ENCODE measurements around the gene GNA12. TPM values are rescaled to one million over a fixed set of nuclear protein-coding genes. Genes with fewer than 3 reads are reported as not detected.

The GNA12 gene
- total and polyA plus RNA-seq, 2 experiments from 2014 or later: 28.4 to 40.2 TPM

DNA sequence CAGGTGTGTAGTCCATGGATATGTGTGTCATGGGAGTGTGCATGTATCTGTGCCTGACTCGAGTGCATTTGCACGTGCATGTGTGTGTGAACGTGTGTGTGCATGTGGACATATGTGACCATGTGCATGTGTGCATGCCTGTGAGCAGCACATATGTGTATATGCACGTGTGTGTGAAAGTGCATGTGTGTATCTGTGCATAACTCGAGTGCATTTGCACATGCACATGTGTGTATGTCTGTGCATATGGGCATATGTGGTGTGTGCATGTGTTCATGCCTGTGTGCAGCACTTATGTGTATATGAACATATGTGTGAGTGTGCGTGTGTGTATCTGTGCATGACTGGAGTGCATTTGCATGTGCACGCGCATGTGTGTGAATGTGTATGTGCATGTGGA is 35.2 kb upstream of the GNA12 start:
- Histone ChIP-seq H3K9me3 (ENCODE audit: low read depth) (no peaks in the 10 kb centered on the region), H4K20me1 (ENCODE audit: insufficient read depth, poor library complexity, severe bottlenecking) (no peaks in the 10 kb centered on the region), H3K4me3 (no peak overlapping the region), H3K27ac (no peak overlapping the region), H3K27me3 (no peaks in the 10 kb centered on the region), H3K79me2 (no peaks in the 10 kb centered on the region), H3K9me2 (replicated peaks; ENCODE audit: insufficient read depth) (no peaks in the 10 kb centered on the region), H3K36me3 (replicated peaks; ENCODE audit: insufficient read depth, low read depth) (no peaks in the 10 kb centered on the region), H3K4me2 (no peak overlapping the region), H2AFZ (no peak overlapping the region), H3K4me1 (ENCODE audit: insufficient read depth) (no peaks in the 10 kb centered on the region)
- DNase-seq (ENCODE audit: low spot score): no peak
- TF ChIP-seq, protein P1, sequence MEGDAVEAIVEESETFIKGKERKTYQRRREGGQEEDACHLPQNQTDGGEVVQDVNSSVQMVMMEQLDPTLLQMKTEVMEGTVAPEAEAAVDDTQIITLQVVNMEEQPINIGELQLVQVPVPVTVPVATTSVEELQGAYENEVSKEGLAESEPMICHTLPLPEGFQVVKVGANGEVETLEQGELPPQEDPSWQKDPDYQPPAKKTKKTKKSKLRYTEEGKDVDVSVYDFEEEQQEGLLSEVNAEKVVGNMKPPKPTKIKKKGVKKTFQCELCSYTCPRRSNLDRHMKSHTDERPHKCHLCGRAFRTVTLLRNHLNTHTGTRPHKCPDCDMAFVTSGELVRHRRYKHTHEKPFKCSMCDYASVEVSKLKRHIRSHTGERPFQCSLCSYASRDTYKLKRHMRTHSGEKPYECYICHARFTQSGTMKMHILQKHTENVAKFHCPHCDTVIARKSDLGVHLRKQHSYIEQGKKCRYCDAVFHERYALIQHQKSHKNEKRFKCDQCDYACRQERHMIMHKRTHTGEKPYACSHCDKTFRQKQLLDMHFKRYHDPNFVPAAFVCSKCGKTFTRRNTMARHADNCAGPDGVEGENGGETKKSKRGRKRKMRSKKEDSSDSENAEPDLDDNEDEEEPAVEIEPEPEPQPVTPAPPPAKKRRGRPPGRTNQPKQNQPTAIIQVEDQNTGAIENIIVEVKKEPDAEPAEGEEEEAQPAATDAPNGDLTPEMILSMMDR (IDR thresholded peaks at IDR 0.05; ENCODE audit: poor library complexity): no peak
- no peak for TF ChIP-seq EZH2phosphoT487 (IDR thresholded peaks at IDR 0.05; ENCODE audit: low read depth, severe bottlenecking, unreplicated experiment)
- no peak for TF ChIP-seq EZH2 (IDR thresholded peaks at IDR 0.05; ENCODE audit: borderline replicate concordance)
- 98% methylated on average over 8 of the region's 8 CpGs for WGBS (ENCODE audit: low lambda C conversion rate, missing lambda C conversion rate)

DNA sequence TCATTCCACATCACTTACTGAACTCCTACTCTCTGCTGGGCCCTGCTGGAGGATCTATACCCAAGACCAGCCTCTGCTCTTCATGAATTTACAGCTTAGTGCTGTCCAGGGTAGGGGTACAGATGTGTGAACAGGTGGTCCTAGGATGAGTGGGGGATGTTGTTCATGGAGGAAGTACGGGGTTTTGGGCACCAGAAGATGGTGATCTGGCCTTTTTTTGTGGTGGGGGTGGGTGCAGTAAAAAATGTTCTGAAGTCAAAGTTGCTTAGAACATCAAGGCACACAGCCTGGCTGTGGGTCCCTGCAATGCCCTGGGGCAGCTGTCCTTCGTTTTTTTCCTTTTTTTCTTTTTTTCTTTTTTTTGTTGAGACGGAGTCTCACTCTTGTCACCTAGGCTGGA is 34.2 kb upstream of the GNA12 start:
- Histone ChIP-seq H3K9me2 (replicated peaks; ENCODE audit: insufficient read depth) (no peaks in the 10 kb centered on the region), H3K9me3 (ENCODE audit: low read depth) (no peaks in the 10 kb centered on the region), H3K4me3 (no peak overlapping the region), H3K79me2 (no peaks in the 10 kb centered on the region), H2AFZ (no peak overlapping the region), H3K27me3 (no peaks in the 10 kb centered on the region), H3K36me3 (replicated peaks; ENCODE audit: insufficient read depth, low read depth) (no peaks in the 10 kb centered on the region), H3K4me1 (ENCODE audit: insufficient read depth) (no peaks in the 10 kb centered on the region), H3K4me2 (no peak overlapping the region), H4K20me1 (ENCODE audit: insufficient read depth, poor library complexity, severe bottlenecking) (no peaks in the 10 kb centered on the region), H3K27ac (no peak overlapping the region)
- 75% methylated on average over 3 of the region's 3 CpGs for WGBS (ENCODE audit: low lambda C conversion rate, missing lambda C conversion rate)
- no peak for DNase-seq (ENCODE audit: low spot score)
- TF ChIP-seq EZH2phosphoT487 (IDR thresholded peaks at IDR 0.05; ENCODE audit: low read depth, severe bottlenecking, unreplicated experiment) (no peak), EZH2 (IDR thresholded peaks at IDR 0.05; ENCODE audit: borderline replicate concordance) (no peak)
- TF ChIP-seq, protein P1 (IDR thresholded peaks at IDR 0.05; ENCODE audit: poor library complexity): no peak

DNA sequence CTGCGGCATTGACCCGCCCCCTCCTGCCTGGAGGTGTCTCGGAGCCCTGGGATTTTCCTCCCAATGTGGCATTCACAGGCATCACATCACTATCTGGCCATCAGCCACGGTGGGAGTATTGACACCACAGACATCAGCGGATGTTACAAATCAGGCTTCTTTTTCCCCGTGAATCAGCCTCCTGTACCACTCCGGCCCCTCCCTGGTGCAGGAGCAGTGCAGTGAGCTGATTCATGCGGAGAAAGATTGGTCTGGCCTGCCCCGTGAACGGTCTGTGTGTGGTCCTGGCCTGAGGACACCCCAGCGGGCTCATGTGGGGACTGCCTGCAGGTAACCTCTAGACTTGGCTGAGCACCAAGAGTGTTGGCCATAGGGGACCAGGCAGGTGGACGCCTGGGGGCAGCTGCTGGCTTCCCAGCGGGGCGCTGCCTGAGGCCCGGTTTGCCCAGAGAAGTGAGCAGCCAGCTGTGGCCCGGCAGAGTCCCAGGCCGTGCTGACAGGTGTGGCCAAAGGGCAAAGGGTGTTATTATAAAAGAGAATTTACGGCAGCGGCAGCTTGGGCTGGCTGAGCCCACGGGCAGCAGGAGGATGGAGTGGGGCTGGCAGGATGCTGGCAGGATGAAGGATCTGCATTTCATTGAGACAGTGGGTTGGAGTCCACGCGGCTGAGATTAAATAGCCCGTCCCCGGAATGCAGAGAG is 32.1 kb upstream of the GNA12 start:
- WGBS (ENCODE audit: low lambda C conversion rate, missing lambda C conversion rate): 72% methylated on average over 24 of the region's 24 CpGs
- no peak overlapping the region for H3K4me2 ChIP-seq

More for the DNA sequence above, 32.1 kb upstream of the GNA12 start:
- no peaks in the 10 kb centered on the region for H3K4me1 ChIP-seq (ENCODE audit: insufficient read depth)
- TF ChIP-seq EZH2phosphoT487 (IDR thresholded peaks at IDR 0.05; ENCODE audit: low read depth, severe bottlenecking, unreplicated experiment) (no peak), EZH2 (IDR thresholded peaks at IDR 0.05; ENCODE audit: borderline replicate concordance) (no peak)
- TF ChIP-seq, protein P1 (IDR thresholded peaks at IDR 0.05; ENCODE audit: poor library complexity): no peak
- H3K4me3 ChIP-seq: no peak overlapping the region
- no peaks in the 10 kb centered on the region for H3K27me3 ChIP-seq
- no peaks in the 10 kb centered on the region for H4K20me1 ChIP-seq (ENCODE audit: insufficient read depth, poor library complexity, severe bottlenecking)
- no peak overlapping the region for H2AFZ ChIP-seq
- H3K9me3 ChIP-seq (ENCODE audit: low read depth): no peaks in the 10 kb centered on the region
- no peaks in the 10 kb centered on the region for H3K79me2 ChIP-seq
- no peak for DNase-seq (ENCODE audit: low spot score)
- H3K9me2 ChIP-seq (replicated peaks; ENCODE audit: insufficient read depth): no peaks in the 10 kb centered on the region
- no peak overlapping the region for H3K27ac ChIP-seq
- no peaks in the 10 kb centered on the region for H3K36me3 ChIP-seq (replicated peaks; ENCODE audit: insufficient read depth, low read depth)

All from hepatocyte (in vitro differentiated cells).